LNCAP (cell line): ENCODE measurements around the gene SF3B6.
A peak's percentile ranks its signal among the peaks of the same experiment; 100 is the strongest.

Experiments
- TF ChIP-seq, protein P1 (sequence below): fragments of 450-650 bp; IDR thresholded peaks from 2 replicates; pipeline ENCODE4 v1.5.1; 2017; ENCODE audit warnings: mild to moderate bottlenecking

Gene SF3B6

GRCh38 chr2:24084386-24085199 lies 8.5 kb upstream of the SF3B6 start, which contains the start of gene TP53I3:
TP53I3 (minus strand) TSS chr2:24084834; CDS start chr2:24084326, 508 bp downstream.
- TF ChIP-seq, protein P1, sequence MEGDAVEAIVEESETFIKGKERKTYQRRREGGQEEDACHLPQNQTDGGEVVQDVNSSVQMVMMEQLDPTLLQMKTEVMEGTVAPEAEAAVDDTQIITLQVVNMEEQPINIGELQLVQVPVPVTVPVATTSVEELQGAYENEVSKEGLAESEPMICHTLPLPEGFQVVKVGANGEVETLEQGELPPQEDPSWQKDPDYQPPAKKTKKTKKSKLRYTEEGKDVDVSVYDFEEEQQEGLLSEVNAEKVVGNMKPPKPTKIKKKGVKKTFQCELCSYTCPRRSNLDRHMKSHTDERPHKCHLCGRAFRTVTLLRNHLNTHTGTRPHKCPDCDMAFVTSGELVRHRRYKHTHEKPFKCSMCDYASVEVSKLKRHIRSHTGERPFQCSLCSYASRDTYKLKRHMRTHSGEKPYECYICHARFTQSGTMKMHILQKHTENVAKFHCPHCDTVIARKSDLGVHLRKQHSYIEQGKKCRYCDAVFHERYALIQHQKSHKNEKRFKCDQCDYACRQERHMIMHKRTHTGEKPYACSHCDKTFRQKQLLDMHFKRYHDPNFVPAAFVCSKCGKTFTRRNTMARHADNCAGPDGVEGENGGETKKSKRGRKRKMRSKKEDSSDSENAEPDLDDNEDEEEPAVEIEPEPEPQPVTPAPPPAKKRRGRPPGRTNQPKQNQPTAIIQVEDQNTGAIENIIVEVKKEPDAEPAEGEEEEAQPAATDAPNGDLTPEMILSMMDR = peak; percentile 93

- TF ChIP-seq, protein P1 = no peak
Observed at GRCh38 chr2:24083567-24084385, 7.7 kb upstream of the SF3B6 start.

DNA sequence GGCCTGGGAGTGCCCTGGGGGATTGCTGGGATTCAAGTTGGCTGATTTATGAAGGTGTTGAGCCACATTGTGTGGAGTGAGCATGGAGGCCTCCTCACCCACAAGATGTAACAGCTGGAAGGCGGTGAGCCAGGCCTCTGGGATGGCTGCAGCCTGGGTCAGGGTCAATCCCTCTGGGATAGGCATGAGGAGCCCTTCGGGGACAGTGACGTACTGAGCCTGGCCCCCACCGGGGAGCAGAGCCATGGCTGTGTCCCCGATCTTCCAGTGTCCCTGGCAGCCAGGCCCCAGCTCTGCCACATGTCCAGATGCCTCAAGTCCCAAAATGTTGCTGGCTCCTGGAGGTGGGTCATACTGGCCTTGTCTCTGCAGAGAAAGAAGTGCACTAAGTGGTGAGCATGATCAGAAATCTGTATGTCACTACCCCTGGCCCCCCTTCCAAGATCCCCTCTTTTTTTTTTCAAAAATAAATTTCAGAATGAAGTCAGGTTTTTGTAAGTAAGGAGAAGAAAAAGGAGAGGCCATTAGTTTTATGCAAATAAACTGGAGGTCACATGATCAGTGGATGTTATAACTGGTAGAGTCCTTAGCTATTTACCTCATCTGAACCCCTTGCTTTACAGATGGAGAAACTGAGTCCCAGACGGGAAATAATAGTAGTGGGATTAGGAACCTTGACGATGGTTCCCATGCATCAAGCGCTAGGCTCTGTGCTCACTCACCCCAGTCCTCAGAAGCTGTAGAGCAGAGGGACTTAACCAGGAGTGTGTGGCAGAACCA lies 6.9 kb upstream of the SF3B6 start:
- TF ChIP-seq, protein P1 = no peak

- TF ChIP-seq, protein P1 = no peak
Observed at GRCh38 chr2:24080701-24081100, 4.6 kb upstream of the SF3B6 start.

- TF ChIP-seq, protein P1 = no peak
Observed at GRCh38 chr2:24077879-24078278, 1.8 kb upstream of the SF3B6 start.

DNA sequence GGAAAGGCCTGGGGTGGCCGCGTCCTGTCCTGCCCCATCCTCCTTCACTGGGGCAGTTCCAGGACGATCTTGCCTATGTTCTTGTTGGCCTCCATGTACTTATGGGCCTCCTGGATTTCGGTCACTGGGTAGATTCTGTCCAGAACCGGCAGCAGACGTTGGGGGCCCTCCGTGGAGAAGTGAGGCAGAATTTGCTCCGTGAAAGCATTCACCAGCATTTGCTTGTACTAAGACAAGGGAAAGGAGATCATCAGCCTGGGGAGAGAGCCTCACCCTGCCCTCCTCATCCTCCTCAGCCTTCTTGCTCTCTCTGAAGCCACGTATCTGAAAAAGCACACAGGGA lies 1.4 kb upstream of the SF3B6 start:
- TF ChIP-seq, protein P1 = no peak

GRCh38 chr2:24076849-24077534 lies 866 bp upstream of the SF3B6 start:
- TF ChIP-seq, protein P1 = no peak
